GM18502 (cell line): Measurements from ENCODE around the gene CEL.
"Not testable (repeated sequence)": the region's sequence is repeated elsewhere in the genome, so short reads cannot be mapped to it uniquely, and the experiment has no call there.

Experiments
- ATAC-seq: cut with Tn5 transposase; IDR thresholded peaks from one replicate; pipeline ENCODE4 v1.9.1; 2021; ENCODE audit warnings: mild to moderate bottlenecking; ENCODE audit not compliant: unreplicated experiment, poor library complexity

The CEL gene

DNA sequence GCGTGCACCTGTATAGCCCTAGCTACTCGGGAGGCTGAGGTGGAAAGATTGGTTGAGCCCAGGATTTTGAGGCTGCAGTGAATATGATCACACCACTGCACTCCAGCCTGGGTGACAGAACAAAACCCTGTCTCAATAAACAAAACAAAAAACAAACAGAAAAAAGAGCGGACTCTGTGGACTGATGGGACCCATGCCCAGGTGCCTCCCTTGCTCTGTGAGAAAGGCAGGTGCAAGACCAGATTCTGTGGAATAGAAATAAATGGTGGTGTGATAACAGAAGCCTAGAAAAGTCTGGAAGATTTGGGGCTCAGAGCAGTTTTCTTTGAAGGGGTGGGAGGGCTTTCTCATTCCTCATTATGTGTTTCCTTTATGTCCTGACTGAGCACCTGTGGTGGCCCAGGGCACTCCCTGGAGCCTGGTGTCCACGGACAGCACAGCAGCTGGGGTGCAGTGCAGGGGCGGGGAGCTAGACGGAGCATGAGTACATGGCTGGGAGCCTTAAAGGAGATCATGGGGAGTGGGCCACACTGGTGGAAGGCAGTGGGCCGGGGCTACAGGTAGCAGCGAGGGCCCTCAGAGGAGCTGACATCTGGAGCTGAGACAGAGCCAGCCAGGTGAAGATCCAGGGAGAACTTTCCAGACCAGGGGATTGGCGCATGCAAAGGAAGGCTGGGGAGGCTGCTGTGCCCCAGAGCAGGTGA is 15.4 kb upstream of the CEL start:
- no peak for ATAC-seq

DNA sequence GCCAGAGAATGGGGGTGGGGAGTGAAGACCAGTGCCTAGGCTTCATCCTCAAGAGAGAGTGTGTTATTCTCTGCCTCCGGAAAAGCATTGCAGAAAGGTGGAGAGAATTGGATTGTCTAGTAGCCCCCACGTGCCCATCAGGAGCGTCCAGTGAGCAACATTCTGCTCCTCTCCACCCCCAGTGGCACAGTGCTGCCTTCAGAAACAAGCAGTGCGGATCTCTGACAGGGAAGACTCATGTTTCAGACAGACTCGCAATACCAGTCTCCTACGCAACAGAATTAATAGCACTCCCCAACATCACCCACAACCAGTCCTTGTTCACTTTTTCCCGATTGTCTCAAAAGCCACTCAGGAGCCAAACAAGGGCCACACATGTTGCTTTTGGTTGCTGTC is 14.9 kb upstream of the CEL start:
- ATAC-seq: no peak

DNA sequence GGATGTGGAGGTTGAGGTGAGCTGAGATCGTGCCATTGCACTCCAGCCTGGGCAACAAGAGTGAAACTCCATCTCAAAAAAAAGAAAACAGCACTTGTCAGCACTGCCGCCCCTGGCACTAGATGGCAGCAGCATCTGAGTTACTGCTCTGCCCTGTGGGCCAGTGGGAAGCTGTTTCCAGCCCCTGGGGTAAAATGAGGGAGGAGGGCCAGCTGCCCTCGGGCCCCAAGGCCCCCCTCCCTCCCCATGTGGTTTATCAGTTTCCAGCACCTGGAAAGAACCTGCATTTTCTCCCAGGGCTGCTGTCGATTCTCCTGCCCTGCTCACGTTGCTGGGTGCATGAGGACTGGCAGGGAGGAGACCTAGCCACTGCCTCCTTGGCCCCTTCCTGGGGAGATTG is 13.2 kb upstream of the CEL start:
- ATAC-seq: no peak

DNA sequence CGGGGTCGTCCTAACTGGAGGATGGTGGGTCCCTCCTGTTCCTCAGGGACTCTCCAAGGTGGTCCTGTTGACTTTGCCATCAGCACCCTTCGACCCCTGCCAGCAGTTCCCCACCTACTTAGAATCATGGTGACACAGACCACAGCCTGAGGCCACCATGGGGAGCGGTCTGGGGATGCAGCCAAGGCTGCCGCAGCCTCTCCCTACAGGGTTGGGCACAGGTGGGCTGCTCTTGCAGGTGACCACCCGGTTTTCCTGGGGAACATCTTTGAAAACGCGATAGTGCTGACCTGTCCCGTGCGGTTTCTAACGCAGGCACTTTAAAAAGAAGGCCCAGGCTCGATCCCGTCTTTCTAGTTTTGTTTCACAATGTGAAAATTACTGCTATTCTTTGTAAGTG is 12.7 kb upstream of the CEL start:
- ATAC-seq: no peak

DNA sequence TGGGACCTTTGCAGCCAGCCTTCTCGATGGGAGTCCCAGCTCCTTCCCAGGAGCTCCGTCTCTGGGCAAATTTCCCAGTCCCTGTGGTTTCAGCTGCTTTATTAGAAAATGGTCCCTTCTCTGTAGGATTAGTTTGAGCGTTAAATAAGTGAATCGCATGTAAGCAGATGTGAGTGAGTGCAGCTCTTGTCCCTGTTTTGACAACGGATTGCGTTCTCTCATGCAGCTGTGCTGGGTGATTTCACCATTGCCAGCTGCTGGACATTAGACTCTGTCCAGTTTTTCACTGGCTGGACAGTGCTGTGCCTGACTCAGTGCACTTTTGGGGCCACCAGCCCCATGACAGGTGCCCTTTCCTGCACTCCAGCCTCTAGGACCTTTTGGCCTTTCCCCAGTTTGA is 11.6 kb upstream of the CEL start:
- no peak for ATAC-seq

DNA sequence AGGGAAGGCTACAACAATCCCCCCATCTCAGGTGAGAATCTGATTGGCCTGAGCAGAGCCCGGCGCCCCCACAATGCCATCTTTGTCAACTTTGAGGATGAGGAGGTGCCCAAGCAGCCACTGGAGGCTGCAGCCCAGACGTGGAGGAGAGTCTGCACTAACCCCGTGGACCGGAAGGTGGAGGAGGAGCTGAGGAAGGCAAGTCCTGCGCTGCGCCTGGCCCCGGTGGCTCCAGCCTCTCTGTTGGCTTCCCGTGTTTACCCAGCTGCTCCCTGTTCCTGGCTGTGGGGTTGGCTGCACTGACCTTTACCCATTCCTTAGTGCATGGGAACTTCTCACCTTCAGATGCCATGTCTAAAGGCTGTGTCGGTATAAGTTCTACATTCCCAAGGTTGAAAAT is 11.0 kb upstream of the CEL start:
- no peak for ATAC-seq

DNA sequence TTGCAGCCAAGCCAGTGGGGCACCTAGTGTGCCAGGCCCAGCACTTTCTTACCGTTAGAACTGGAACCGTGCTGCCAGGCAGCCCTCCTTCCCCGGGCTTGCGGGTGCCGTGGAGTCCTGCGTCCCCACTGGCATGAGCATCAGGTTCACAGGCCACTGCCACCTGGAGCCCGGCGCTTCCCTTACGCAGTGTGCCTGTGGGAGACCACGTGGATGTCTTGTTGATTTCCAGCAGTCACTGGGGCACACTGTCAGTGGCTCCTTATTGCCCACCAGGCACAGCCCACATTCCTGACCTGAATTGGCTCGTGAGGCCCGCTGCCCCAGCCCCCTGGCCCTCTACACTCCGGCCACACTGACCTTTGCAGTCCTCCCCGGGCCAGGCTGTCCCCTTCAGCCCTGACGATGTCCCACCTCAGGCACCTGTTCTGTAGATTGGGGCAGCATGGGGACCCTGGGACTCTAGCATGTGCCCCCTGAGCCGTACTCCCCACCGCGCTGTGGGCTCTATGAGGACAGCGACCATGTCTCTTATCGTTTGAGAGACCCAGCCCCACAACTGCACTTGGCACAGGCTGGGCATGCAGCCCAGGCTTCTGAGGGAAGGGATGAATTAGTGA is 10.4 kb upstream of the CEL start:
- no peak for ATAC-seq

DNA sequence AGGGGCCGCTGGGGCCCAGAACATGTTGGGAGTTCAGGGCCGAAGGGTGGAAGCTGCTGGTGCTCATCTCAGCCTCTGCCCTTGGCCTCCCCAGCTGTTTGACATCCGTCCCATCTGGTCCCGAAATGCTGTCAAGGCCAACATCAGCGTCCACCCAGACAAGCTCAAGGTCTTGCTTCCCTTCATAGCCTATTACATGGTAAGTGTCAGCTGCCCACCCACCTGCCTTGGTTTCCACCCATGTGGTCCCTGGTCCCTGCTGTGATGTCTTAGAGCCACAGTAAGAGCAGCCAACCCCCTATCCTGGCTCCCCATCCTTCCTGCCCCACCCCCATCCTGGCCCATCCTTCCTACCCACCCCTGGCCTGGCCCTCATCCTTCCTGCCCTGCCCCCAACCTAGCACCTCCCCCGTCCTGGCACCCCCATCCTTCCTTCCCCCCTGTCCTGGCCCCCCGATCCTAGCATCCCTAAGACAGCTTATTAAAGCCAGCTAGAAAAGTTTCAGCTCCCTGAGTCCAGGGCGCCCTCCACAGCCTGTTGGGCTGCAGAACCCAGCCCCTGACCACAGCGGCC is 9.7 kb upstream of the CEL start:
- ATAC-seq: no peak

DNA sequence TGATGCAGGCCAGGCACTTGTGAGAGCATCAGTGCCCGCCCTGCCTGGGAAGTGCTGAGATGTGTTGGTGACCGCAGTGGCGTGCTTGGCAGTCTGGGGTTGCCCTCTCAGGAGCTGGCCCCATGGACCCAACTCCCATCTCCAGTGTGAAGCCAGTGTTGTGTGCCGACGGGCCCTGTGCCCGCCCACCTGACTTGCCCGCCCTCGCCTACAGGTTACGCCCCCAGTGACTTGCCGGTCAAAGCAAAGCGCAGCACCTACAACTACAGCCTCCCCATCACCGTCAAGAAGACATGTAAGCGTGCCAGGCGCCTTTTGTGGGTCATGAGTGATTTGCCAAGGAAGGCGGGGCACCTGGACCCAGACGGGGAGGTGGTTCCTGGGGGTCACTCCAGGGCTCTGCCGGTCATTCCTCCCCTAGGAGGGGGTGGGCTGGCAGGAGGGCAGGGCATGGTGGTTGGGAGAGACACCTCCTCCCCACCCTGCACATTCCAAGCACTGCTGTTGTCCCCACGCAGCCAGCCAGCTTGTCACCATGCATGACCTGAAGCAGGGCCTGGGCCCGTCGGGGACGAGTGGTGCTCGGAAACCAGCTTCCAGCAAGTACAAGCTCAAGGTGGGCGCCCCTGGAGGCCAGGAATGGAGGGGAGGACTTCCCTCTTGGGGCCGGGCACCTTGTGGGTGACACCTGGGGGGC is 7.4 kb upstream of the CEL start:
- no peak for ATAC-seq

DNA sequence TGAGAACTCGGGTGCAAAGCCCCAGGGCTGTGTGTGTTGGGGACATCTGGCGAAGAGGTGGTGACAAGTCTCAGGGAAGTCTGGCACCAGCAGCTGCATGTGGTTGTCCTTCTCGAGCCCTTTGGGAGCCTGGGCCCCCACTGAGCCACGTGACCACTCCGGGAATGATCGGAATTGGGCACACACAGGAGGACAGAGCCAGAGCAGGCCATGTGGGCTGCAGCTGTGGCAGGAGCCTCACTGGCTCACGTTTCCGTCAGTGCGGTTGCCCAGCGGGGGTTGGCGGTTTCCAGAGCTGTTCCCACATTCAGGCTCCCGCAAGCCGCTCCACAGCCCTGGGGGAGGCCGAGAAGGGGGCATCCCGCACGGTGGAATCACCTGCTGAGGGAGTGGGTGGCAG is 6.8 kb upstream of the CEL start:
- ATAC-seq: no peak

DNA sequence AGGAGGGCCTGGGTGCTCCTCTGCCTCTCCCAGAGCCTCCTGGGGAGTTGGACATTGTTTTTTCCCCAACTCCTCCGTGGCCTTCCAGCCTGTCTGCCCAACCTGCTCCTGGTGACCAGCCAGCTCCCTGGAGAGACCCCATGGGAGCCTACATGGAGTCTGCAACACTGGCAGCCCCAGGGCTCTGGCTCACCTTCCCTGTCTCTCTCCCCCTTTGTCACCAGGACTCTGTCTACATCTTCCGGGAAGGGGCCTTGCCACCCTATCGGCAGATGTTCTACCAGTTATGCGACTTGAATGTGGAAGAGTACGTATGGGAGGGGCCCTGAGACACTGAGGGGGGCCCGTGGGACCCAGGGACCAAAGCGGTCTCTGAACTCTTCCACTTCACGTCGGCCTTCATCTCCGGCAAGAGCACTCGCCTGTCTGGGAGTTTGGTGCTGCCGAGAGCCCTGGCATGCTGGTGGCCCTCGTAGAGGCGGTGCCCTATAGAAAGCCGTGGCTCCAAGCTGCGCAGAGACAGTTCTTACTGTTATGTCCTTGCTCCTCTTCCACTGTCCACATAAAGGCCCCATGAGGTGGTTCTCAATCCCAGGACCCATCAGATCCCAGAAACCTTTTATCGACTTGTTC is 5.9 kb upstream of the CEL start:
- no peak for ATAC-seq

DNA sequence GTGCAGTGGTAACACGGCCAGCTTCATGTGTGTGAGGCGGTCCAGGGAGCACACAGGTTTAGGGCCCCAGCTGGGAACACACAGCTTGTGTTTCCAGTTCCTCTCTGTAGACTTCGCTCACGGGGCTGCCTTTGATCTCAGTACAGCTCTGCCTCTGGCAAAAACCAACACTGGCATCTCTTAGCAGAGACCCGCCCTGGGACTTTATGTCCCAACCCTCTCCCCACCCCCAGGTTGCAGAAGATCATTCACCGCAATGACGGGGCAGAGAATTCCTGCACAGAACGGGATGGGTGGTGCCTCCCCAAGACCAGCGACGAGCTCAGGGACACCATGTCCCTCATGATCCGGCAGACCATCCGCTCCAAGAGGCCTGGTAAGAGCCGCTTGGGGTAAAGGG is 5.2 kb upstream of the CEL start:
- no peak for ATAC-seq

DNA sequence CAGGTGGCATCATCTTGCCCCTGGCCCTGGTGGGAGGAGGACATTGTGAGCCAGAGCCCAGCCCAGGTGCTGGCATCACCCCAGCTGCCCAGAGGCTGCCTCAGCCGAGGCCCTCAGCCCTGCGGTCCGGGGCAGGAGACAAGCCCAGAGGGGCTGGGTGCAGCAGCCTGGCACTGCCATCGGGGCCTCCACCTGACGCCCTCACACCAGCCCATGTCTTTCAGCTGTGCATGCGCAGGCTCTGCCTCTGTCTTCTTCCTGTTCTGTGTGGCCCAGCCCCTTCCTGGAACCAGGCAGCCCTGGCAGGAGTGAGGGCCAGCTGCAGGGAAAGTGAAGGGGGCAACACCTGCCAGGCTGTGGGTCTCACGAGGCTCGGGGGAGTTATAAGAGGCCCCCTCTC is 4.8 kb upstream of the CEL start:
- ATAC-seq: no peak

DNA sequence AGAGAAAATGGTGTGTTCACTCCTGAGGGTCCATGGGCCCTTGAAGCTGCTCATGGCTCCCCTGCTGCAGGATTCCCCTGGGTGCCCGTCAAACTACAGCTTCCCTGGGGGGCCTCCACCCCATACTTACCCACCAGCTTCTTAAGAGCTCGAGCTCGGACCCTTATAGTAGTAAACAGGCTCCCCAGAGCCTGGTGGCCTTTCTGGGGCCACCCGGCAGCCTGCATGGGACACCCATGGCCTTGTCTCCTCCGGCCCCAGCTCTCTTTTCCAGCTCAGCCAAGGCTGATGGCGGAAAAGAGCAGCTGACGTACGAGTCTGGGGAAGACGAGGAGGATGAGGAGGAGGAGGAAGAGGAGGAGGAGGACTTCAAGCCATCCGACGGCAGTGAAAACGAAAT is 4.2 kb upstream of the CEL start:
- ATAC-seq: no peak

DNA sequence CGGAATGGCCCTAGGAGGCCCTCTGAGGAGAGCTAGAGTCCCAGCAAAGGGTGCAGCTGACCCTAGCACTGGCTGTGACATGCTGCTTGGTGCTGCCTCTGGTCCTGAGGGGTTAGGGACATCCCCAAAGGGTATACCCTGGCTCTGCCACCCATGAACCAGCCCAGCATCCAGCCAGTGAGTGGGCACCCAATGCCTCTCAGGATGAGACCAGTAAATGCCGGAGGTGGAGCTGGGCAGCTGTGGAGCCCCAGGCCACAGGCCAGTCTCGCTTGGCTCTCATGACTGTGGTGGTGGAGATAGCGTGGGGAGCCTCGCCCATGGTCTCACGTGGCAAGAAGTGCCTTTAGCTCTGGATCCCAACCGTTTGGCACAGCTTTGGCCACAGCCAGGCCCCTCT is 3.7 kb upstream of the CEL start:
- no peak for ATAC-seq

DNA sequence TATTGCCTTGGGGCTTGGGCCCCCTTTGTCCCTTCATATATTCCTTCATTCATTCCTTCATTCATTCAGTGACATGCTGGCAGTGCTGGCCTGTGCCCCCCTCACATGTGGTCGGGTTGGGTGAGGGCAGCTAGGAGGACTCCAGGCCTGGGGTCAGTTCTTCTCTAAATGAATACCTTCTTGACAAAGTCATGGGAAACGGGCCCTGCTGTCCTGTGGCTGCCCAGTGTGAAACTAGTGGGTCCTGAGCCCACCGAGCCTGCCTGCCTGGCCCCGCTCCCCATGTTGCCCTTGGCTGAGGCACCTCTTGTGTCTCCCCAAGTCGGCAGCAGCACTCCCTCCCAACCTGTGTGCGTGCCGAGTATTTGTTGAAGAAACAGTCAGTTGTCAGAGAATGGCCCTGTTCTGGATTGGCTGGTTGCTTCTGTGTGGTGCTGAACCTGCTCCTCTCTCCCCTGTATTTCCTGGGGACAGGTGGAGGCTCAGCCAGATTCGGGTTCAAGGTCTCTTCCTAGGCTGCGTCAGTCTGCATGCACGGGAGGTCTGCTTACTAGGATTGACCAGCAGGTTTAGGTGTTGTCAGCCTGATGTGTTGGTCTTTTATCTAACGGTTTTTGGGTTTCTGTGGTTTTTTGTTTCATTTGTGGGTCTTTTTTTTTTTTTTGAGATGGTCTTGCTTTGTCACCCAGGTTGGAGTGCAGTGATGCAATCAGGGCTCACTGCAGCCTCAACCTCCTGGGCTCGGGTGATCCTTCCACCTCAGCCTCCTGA is 3.0 kb upstream of the CEL start:
- no peak for ATAC-seq

DNA sequence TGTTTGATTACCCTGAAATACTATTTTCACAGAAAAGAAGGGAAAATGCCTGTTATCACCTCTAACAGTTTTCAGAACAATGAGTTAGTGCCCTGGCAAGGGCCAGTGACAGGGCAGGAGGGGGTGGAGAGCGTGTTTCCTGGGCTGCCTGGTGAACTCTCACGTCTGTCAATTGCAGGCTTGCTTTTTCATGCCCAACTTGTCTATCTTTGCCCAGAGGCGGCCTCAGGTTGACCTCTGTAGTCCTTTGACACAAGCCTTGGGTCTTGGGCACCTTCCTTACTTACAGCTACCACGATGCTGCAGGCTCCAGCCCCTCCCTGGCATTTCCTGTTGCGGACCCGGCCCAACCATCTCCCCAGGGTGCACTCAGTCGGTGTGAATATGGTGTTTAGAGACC is 2.2 kb upstream of the CEL start:
- ATAC-seq: no peak

DNA sequence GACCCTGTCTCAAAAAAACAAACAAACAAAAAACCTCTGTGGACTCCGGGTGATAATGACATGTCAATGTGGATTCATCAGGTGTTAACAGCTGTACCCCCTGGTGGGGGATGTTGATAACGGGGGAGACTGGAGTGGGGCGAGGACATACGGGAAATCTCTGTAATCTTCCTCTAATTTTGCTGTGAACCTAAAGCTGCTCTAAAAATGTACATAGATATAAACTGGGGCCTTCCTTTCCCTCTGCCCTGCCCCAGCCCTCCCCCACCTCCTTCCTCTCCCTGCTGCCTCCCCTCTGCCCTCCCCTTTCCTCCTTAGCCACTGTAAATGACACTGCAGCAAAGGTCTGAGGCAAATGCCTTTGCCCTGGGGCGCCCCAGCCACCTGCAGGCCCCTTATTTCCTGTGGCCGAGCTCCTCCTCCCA is 1.4 kb upstream of the CEL start:
- ATAC-seq: no peak

DNA sequence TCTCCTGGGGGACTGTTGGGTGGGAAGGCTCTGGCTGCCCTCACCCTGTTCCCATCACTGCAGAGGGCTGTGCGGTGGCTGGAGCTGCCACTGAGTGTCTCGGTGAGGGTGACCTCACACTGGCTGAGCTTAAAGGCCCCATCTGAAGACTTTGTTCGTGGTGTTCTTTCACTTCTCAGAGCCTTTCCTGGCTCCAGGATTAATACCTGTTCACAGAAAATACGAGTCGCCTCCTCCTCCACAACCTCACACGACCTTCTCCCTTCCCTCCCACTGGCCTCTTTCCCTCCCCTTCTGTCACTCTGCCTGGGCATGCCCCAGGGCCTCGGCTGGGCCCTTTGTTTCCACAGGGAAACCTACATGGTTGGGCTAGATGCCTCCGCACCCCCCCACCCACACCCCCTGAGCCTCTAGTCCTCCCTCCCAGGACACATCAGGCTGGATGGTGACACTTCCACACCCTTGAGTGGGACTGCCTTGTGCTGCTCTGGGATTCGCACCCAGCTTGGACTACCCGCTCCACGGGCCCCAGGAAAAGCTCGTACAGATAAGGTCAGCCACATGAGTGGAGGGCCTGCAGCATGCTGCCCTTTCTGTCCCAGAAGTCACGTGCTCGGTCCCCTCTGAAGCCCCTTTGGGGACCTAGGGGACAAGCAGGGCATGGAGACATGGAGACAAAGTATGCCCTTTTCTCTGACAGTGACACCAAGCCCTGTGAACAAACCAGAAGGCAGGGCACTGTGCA is 590 bp upstream of the CEL start:
- ATAC-seq: not testable (repeated sequence)

DNA sequence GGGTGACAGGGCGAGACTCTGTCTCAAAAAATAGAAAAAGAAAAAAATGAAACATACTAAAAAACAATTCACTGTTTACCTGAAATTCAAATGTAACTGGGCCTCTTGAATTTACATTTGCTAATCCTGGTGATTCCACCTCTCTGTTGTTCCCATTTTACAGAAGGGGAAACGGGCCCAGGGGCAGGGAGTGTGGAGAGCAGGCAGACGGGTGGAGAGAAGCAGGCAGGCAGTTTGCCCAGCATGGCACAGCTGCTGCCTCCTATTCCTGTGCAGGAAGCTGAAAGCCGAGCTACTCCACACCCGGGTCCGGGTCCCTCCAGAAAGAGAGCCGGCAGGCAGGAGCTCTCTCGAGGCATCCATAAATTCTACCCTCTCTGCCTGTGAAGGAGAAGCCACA is 788 bp downstream of the CEL start:
- not testable (repeated sequence) for ATAC-seq
